Panc1 (cell line): ENCODE data around the gene IKZF3.

Source experiments
- POLR2AphosphoS5 ChIP-seq: IDR thresholded peaks from 2 replicates; pipeline ENCODE4 v1.6.1; 2012; ENCODE audit warnings: mild to moderate bottlenecking, low read depth, low read length, moderate library complexity
- TCF7L2 ChIP-seq: IDR thresholded peaks from 2 replicates; pipeline ENCODE4 v1.6.1; 2011; ENCODE audit warnings: mild to moderate bottlenecking, low read depth, low read length, inconsistent platforms
- TF ChIP-seq, protein P1 (sequence below): fragments of 450-650 bp; IDR thresholded peaks from 2 replicates; pipeline ENCODE4 v1.5.1; 2017; ENCODE audit warnings: mild to moderate bottlenecking
- TF ChIP-seq, protein P2 (sequence below), 2 experiments: IDR thresholded peaks; 2 replicates each; pipeline ENCODE4 v1.6.1; 2011 to 2012; ENCODE audit warnings: low read depth in 2 of 2, control low read depth in 1 of 2, low read length in 1 of 2, mild to moderate bottlenecking in 1 of 2, moderate library complexity in 1 of 2; ENCODE audit not compliant: insufficient read depth in 1 of 2

GRCh38 chr17:39793301-39793872 is 70.7 kb downstream of the IKZF3 start:
- TF ChIP-seq, protein P1, sequence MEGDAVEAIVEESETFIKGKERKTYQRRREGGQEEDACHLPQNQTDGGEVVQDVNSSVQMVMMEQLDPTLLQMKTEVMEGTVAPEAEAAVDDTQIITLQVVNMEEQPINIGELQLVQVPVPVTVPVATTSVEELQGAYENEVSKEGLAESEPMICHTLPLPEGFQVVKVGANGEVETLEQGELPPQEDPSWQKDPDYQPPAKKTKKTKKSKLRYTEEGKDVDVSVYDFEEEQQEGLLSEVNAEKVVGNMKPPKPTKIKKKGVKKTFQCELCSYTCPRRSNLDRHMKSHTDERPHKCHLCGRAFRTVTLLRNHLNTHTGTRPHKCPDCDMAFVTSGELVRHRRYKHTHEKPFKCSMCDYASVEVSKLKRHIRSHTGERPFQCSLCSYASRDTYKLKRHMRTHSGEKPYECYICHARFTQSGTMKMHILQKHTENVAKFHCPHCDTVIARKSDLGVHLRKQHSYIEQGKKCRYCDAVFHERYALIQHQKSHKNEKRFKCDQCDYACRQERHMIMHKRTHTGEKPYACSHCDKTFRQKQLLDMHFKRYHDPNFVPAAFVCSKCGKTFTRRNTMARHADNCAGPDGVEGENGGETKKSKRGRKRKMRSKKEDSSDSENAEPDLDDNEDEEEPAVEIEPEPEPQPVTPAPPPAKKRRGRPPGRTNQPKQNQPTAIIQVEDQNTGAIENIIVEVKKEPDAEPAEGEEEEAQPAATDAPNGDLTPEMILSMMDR: no peak
- TF ChIP-seq POLR2AphosphoS5 (no peak), TCF7L2 (no peak)
- TF ChIP-seq, protein P2, sequence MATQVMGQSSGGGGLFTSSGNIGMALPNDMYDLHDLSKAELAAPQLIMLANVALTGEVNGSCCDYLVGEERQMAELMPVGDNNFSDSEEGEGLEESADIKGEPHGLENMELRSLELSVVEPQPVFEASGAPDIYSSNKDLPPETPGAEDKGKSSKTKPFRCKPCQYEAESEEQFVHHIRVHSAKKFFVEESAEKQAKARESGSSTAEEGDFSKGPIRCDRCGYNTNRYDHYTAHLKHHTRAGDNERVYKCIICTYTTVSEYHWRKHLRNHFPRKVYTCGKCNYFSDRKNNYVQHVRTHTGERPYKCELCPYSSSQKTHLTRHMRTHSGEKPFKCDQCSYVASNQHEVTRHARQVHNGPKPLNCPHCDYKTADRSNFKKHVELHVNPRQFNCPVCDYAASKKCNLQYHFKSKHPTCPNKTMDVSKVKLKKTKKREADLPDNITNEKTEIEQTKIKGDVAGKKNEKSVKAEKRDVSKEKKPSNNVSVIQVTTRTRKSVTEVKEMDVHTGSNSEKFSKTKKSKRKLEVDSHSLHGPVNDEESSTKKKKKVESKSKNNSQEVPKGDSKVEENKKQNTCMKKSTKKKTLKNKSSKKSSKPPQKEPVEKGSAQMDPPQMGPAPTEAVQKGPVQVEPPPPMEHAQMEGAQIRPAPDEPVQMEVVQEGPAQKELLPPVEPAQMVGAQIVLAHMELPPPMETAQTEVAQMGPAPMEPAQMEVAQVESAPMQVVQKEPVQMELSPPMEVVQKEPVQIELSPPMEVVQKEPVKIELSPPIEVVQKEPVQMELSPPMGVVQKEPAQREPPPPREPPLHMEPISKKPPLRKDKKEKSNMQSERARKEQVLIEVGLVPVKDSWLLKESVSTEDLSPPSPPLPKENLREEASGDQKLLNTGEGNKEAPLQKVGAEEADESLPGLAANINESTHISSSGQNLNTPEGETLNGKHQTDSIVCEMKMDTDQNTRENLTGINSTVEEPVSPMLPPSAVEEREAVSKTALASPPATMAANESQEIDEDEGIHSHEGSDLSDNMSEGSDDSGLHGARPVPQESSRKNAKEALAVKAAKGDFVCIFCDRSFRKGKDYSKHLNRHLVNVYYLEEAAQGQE (IDR thresholded peaks at IDR 0.05; ENCODE audit: insufficient read depth in 1 of 2, low read depth in 2 of 2, low read length in 1 of 2): no peak
